Bronchial epithelial cell (primary cell): ENCODE data around the gene NMNAT1. TPM values are rescaled to one million over a fixed set of nuclear protein-coding genes. Genes with fewer than 3 reads are reported as not detected.
"Not testable (repeated sequence)": the region's sequence is repeated elsewhere in the genome, so short reads cannot be mapped to it uniquely, and the experiment has no call there.

Experiments
- DNase-seq: peaks from one replicate; pipeline ENCODE4 v3.0.0-alpha.2; 2010; ENCODE audit warnings: low read depth
- FAIRE-seq: peaks from 2 replicates; lab custom pipeline; 2011; peaks lifted over from hg19 to GRCh38; lab: Jason Lieb, UNC
- H3K27me3 ChIP-seq: 2 replicates; pipeline ENCODE4 v1.5.1; 2011; ENCODE audit warnings: low read length; ENCODE audit not compliant: control insufficient read depth, insufficient read depth
- H3K36me3 ChIP-seq: 2 replicates; pipeline ENCODE4 v1.5.1; 2011; ENCODE audit warnings: low read length; ENCODE audit not compliant: control insufficient read depth, insufficient read depth
- H3K4me3 ChIP-seq: 2 replicates; pipeline ENCODE4 v1.5.1; 2011; ENCODE audit warnings: mild to moderate bottlenecking, low read depth, low read length, control low read depth
- total RNA-seq: library from RNA; depleted of rRNA; stranded (reverse); fragments of >200 nt; gene quantifications from 2 replicates; pipeline ENCODE4 v1.2.1, GENCODE V29; 2014
- TF ChIP-seq, protein P1 (sequence below): IDR thresholded peaks from 2 replicates; pipeline ENCODE4 v1.5.1; 2011; ENCODE audit warnings: mild to moderate bottlenecking, moderate library complexity, low read length, control low read depth, inconsistent platforms; ENCODE audit not compliant: insufficient read depth, severe bottlenecking

NMNAT1 gene
- total RNA-seq, 1 donor from 2014 or later, result 13.2 TPM

- Histone ChIP-seq H3K4me3 (no peak overlapping the region), H3K36me3 (no peaks in the 10 kb centered on the region), H3K27me3 (no peaks in the 10 kb centered on the region)
- TF ChIP-seq, protein P1, sequence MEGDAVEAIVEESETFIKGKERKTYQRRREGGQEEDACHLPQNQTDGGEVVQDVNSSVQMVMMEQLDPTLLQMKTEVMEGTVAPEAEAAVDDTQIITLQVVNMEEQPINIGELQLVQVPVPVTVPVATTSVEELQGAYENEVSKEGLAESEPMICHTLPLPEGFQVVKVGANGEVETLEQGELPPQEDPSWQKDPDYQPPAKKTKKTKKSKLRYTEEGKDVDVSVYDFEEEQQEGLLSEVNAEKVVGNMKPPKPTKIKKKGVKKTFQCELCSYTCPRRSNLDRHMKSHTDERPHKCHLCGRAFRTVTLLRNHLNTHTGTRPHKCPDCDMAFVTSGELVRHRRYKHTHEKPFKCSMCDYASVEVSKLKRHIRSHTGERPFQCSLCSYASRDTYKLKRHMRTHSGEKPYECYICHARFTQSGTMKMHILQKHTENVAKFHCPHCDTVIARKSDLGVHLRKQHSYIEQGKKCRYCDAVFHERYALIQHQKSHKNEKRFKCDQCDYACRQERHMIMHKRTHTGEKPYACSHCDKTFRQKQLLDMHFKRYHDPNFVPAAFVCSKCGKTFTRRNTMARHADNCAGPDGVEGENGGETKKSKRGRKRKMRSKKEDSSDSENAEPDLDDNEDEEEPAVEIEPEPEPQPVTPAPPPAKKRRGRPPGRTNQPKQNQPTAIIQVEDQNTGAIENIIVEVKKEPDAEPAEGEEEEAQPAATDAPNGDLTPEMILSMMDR, result no peak
- FAIRE-seq, result no peak
- DNase-seq, result no peak
Observed at GRCh38 chr1:10014016-10014415, 70.7 kb downstream of the NMNAT1 start.

- Histone ChIP-seq H3K4me3 (no peak overlapping the region), H3K36me3 (no peaks in the 10 kb centered on the region), H3K27me3 (no peaks in the 10 kb centered on the region)
- DNase-seq, result no peak
- TF ChIP-seq, protein P1, result no peak
- FAIRE-seq, result no peak
Observed at GRCh38 chr1:10019561-10019960, 76.3 kb downstream of the NMNAT1 start.

DNA sequence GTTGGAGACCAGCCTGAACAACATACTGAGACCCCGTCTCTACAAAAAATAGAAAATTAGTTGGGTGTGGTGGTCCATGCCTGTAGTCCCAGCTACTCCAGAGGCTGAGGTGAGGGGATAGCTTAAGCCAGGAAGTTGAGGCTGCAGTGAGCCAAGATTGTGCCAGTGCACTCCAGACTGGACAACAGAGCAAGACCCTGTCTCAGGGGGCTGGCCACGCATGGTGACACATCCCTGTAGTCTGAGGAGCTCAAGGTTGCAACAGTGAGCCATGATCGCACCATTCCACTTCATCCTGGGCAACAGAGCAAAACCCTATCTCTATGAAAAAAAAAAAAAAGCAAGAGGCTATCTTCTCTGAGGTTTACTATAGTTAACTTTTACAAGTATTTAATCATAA, 76.8 kb downstream of the NMNAT1 start:
- TF ChIP-seq, protein P1, result no peak
- H3K27me3 ChIP-seq, result no peaks in the 10 kb centered on the region
- FAIRE-seq (no peak), DNase-seq (no peak)
- no peak overlapping the region for H3K4me3 ChIP-seq
- no peaks in the 10 kb centered on the region for H3K36me3 ChIP-seq

DNA sequence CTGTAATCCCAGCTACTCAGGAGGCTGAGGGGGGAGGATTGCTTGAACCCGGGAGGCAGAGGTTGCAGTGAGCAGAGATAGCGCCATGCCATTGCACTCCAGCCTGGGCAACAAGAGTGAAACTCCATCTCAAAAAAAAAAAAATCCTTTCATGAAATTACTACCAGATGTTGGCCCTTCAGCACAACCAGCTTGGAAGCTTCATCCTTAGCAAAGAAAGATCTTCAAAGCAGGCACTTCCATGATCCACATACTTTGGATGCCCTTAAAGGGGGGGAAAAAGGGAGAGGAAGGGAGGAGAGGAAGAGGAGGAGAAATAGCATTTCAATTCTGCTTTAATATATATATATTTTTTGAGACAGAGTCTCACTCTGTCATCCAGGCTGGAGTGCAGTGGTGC, 77.4 kb downstream of the NMNAT1 start:
- H3K4me3 ChIP-seq, H3K36me3 ChIP-seq, H3K27me3 ChIP-seq, FAIRE-seq, DNase-seq: not testable (repeated sequence)

DNA sequence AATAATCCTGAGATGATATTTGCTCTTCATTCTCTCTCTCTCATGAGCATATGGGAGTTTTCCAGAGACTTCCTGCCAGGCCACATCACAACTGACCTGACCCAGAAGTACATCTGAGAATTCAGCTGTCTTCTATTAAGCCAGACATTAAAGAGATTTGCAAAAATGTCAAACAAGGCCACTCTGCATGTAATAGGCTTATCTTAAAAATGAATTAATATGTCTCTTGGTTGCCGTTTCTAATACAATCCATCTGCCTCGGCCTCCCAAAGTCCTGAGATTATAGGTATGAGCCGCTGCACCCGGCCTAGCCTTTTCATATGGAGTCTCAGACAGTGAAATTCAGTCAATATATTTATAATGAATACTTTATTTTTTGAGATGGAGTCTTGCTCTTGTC, 78.7 kb downstream of the NMNAT1 start:
- FAIRE-seq, H3K4me3 ChIP-seq, H3K36me3 ChIP-seq, DNase-seq, H3K27me3 ChIP-seq: not testable (repeated sequence)

DNA sequence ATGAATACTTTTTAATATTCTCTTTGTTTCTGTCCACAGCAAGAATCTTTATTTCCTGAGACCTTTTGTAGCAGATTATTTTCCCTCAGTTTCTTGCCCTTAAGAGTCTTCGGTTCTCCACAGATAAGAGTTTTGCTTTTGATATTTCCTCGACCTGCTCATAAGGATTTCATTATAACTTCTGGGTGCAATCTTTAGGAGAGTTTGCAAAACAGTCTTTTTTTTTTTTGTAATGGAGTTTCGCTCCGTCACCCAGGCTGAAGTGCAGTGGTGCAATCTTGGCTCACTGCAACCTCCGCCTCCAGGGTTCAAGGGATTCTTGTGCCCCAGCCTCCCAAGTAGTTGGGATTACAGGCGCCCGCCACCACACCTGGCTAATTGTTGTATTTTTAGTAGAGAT, 79.4 kb downstream of the NMNAT1 start:
- FAIRE-seq, result no peak
- no peaks in the 10 kb centered on the region for H3K27me3 ChIP-seq
- no peak for DNase-seq
- H3K4me3 ChIP-seq, result no peak overlapping the region
- TF ChIP-seq, protein P1, result no peak
- no peaks in the 10 kb centered on the region for H3K36me3 ChIP-seq

DNA sequence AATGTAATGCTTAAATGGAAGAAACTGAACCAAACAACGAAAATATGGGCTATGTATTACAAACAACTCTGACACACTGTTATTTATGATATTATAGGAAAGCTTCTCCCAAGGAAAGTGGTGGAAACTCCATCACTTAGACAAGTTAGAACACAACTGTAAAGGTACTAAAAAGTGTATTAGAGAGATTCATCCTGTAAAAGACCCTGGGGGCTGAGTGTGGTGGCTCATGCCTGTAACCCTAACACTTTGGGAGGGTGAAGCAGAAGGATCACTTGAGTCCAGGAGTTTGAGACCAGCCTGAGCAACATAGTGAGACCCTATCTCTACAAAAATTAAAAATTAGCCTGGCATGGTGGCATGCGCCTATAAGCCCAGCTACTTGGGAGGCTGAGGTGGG, 82.1 kb downstream of the NMNAT1 start:
- no peak for FAIRE-seq
- DNase-seq, result no peak
- Histone ChIP-seq H3K27me3 (no peaks in the 10 kb centered on the region), H3K4me3 (no peak overlapping the region), H3K36me3 (no peaks in the 10 kb centered on the region)
- TF ChIP-seq, protein P1, result no peak
